RWPE1 (cell line): Measurements from ENCODE around the gene CD9.

Experiments
- CTCF ChIA-PET: fragments of 350-600 bp; sonication (Branson Sonifier 250); formaldehyde crosslinking; extraction: SDS; loops from one replicate; lab custom pipeline; 2021; lab: Yijun Ruan, JAX
- POLR2A ChIA-PET: fragments of 400-600 bp; formaldehyde crosslinking; extraction: SDS; loops from one replicate; lab custom pipeline; 2020; ENCODE audit warnings: antibody characterized with exemption; ENCODE audit not compliant: low non-redundant PET; lab: Yijun Ruan, JAX
- DNase-seq: peaks from one replicate; pipeline ENCODE4 v3.0.0; 2012; ENCODE audit warnings: low spot score
- H3K27ac ChIP-seq: fragments of 450-650 bp; 2 replicates; pipeline ENCODE4 v1.5.1; 2017
- TF ChIP-seq, protein P1 (sequence below): fragments of 450-650 bp; conservative IDR thresholded peaks from 2 replicates; pipeline ENCODE4 v1.5.1; 2017; ENCODE audit warnings: low read depth, mild to moderate bottlenecking

Gene CD9

GRCh38 chr12:6211421-6211869, 11.2 kb downstream of the CD9 start:
- peak overlapping the region; percentile 69 for H3K27ac ChIP-seq
- ChIA-PET CTCF (interaction anchor here (0.6 to 1.1 kb wide), 2 partner anchors 14 to 68 kb away, joined by 4 to 5 read pairs; no protein-coding TSS in a partner anchor), POLR2A (no interaction called here)
- TF ChIP-seq, protein P1, sequence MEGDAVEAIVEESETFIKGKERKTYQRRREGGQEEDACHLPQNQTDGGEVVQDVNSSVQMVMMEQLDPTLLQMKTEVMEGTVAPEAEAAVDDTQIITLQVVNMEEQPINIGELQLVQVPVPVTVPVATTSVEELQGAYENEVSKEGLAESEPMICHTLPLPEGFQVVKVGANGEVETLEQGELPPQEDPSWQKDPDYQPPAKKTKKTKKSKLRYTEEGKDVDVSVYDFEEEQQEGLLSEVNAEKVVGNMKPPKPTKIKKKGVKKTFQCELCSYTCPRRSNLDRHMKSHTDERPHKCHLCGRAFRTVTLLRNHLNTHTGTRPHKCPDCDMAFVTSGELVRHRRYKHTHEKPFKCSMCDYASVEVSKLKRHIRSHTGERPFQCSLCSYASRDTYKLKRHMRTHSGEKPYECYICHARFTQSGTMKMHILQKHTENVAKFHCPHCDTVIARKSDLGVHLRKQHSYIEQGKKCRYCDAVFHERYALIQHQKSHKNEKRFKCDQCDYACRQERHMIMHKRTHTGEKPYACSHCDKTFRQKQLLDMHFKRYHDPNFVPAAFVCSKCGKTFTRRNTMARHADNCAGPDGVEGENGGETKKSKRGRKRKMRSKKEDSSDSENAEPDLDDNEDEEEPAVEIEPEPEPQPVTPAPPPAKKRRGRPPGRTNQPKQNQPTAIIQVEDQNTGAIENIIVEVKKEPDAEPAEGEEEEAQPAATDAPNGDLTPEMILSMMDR: no peak
- DNase-seq: no peak

DNA sequence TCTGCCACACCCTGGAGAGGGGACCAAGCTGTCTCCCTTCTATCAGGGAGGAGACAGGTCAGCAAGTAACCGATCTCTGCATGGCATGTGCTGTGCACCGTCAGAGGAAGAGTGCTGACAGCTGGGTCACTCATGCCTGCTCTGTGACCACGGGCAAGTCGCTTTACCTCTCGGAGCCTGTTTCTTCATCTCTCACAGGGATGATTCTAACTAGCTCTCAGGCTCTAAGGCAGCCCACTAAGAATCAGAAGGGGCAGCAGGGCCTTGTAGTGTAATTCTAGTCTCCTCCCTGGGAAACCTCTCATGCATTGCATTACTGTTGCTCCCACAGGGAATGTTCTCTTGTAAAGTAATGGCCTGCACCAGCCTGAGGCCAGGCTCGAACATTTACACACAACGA, 11.9 kb downstream of the CD9 start:
- ChIA-PET CTCF (interaction anchor here (0.5 to 1.1 kb wide), 3 partner anchors 67 to 221 kb away, joined by 3 to 5 read pairs (median 4); no protein-coding TSS in a partner anchor), POLR2A (no interaction called here)
- H3K27ac ChIP-seq: peak overlapping the region; percentile 69
- TF ChIP-seq, protein P1: no peak
- no peak for DNase-seq

DNA sequence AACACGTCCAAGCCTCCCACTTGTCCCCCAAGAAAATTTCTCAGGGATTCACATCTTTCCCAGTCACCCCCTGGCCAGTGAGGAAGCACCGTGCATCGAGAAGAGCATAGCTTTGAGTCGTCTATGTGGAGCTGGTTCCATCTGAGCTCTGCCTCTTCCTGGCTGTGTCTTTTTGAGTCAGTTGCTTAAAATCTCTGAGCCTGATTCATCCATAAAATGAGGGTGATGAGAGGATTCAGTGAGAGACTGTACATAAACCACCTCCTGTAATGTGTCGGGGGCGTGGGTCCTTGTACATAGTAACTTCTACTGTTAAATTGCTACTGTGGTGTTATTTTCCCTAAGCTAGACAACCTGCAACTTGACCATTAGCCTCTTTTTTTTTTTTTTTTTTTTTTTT, 13.8 kb downstream of the CD9 start:
- CTCF ChIA-PET: interaction anchor here (0.6 to 2.2 kb wide), 6 partner anchors 12 to 178 kb away, joined by 3 to 6 read pairs (median 4); partner anchors contain the start of gene CD9
- POLR2A ChIA-PET: no interaction called here
- peak overlapping the region; percentile 98 for H3K27ac ChIP-seq
- no peak for DNase-seq
- TF ChIP-seq, protein P1: no peak

- ChIA-PET POLR2A (interaction anchor here (0.5 to 0.7 kb wide), 4 partner anchors 8 to 108 kb away, joined by 3 to 13 read pairs (median 4); no protein-coding TSS in a partner anchor), CTCF (interaction anchor here (0.6 to 2.2 kb wide), 6 partner anchors 12 to 179 kb away, joined by 3 to 6 read pairs (median 4); partner anchors contain the start of gene CD9)
- peak; percentile 63 for DNase-seq
- TF ChIP-seq, protein P1: no peak
- H3K27ac ChIP-seq: peak overlapping the region; percentile 98
These were observed 14.4 kb downstream of the CD9 start for GRCh38 chr12:6214633-6215032.

GRCh38 chr12:6215120-6215807, 15.1 kb downstream of the CD9 start:
- POLR2A ChIA-PET: interaction anchor here (0.5 to 0.7 kb wide), 2 partner anchors 8 to 58 kb away, joined by 3 to 13 read pairs; no protein-coding TSS in a partner anchor
- CTCF ChIA-PET: interaction anchor here (0.6 to 2.2 kb wide), 5 partner anchors 15 to 163 kb away, joined by 3 to 6 read pairs (median 3); partner anchors contain the start of gene CD9
- peak overlapping the region; percentile 98 for H3K27ac ChIP-seq
- TF ChIP-seq, protein P1: no peak
- no peak for DNase-seq

GRCh38 chr12:6215932-6216494, 15.8 kb downstream of the CD9 start:
- ChIA-PET CTCF (interaction anchor here (0.6 kb wide), 1 partner anchor 156 kb away, joined by 3 read pairs; no protein-coding TSS in a partner anchor), POLR2A (interaction anchor here (0.5 kb wide), 1 partner anchor 79 kb away, joined by 6 read pairs; no protein-coding TSS in a partner anchor)
- DNase-seq: peak; percentile 96
- peak overlapping the region; percentile 98 for H3K27ac ChIP-seq
- TF ChIP-seq, protein P1: no peak
